Rectal smooth muscle tissue (tissue), 1 donor: ENCODE results near the gene ANKRD44.
"Not testable (repeated sequence)": the region's sequence is repeated elsewhere in the genome, so short reads cannot be mapped to it uniquely, and the experiment has no call there.

Experiments
- H3K27ac ChIP-seq: one replicate; pipeline ENCODE4 v1.7.0; 2013; ENCODE audit warnings: low read depth, low read length, inconsistent platforms
- H3K27me3 ChIP-seq: one replicate; pipeline ENCODE4 v1.7.0; 2013; ENCODE audit warnings: low read length; ENCODE audit not compliant: control insufficient read depth, insufficient read depth
- H3K36me3 ChIP-seq: one replicate; pipeline ENCODE4 v1.7.0; 2013; ENCODE audit warnings: low read length; ENCODE audit not compliant: control insufficient read depth, insufficient read depth
- H3K4me1 ChIP-seq: one replicate; pipeline ENCODE4 v1.7.0; 2013; ENCODE audit warnings: low read length; ENCODE audit not compliant: control insufficient read depth, insufficient read depth
- H3K4me3 ChIP-seq: one replicate; pipeline ENCODE4 v1.7.0; 2013; ENCODE audit warnings: low read length
- H3K9ac ChIP-seq: one replicate; pipeline ENCODE4 v1.7.0; 2013; ENCODE audit warnings: low read length

ANKRD44 gene

GRCh38 chr2:197297266-197297665 is 13.3 kb downstream of the ANKRD44 start:
- peaks cover 7% of the 10 kb centered on the region for H3K4me1 ChIP-seq
- H3K4me3 ChIP-seq = no peak overlapping the region

GRCh38 chr2:197296835-197297234 is 13.7 kb downstream of the ANKRD44 start:
- Histone ChIP-seq H3K4me1 (peaks cover 7% of the 10 kb centered on the region), H3K36me3 (no peaks in the 10 kb centered on the region), H3K9ac (no peak overlapping the region), H3K4me3 (no peak overlapping the region), H3K27me3 (no peaks in the 10 kb centered on the region), H3K27ac (no peak overlapping the region)

More at GRCh38 chr2:197297266-197297665, 13.3 kb downstream of the ANKRD44 start:
- Histone ChIP-seq H3K36me3 (no peaks in the 10 kb centered on the region), H3K27me3 (no peaks in the 10 kb centered on the region), H3K9ac (no peak overlapping the region), H3K27ac (no peak overlapping the region)

GRCh38 chr2:197294260-197294659 is 16.3 kb downstream of the ANKRD44 start:
- H3K36me3 ChIP-seq = no peaks in the 10 kb centered on the region
- H3K27ac ChIP-seq = peak overlapping the region; percentile 59
- no peaks in the 10 kb centered on the region for H3K27me3 ChIP-seq
- no peak overlapping the region for H3K4me3 ChIP-seq
- no peak overlapping the region for H3K9ac ChIP-seq
- peaks cover 7% of the 10 kb centered on the region for H3K4me1 ChIP-seq

GRCh38 chr2:197293252-197294007 is 17.1 kb downstream of the ANKRD44 start:
- no peak overlapping the region for H3K9ac ChIP-seq
- H3K36me3 ChIP-seq = no peaks in the 10 kb centered on the region
- peak overlapping the region; percentile 59 for H3K27ac ChIP-seq
- peaks cover 7% of the 10 kb centered on the region for H3K4me1 ChIP-seq
- H3K27me3 ChIP-seq = no peaks in the 10 kb centered on the region
- peak overlapping the region; percentile 25 for H3K4me3 ChIP-seq

GRCh38 chr2:197292619-197293018 is 18.0 kb downstream of the ANKRD44 start:
- no peaks in the 10 kb centered on the region for H3K27me3 ChIP-seq
- no peak overlapping the region for H3K27ac ChIP-seq
- H3K9ac ChIP-seq = no peak overlapping the region
- H3K4me1 ChIP-seq = peaks cover 7% of the 10 kb centered on the region
- no peak overlapping the region for H3K4me3 ChIP-seq
- no peaks in the 10 kb centered on the region for H3K36me3 ChIP-seq

GRCh38 chr2:197287596-197287932 is 23.0 kb downstream of the ANKRD44 start:
- not testable (repeated sequence) for H3K36me3 ChIP-seq, H3K9ac ChIP-seq, H3K4me3 ChIP-seq, H3K4me1 ChIP-seq, H3K27me3 ChIP-seq
- H3K27ac ChIP-seq = peak overlapping the region; percentile 73

GRCh38 chr2:197286805-197287595 is 23.6 kb downstream of the ANKRD44 start:
- no peaks in the 10 kb centered on the region for H3K27me3 ChIP-seq
- H3K9ac ChIP-seq = no peak overlapping the region
- peaks cover 4% of the 10 kb centered on the region for H3K4me1 ChIP-seq
- H3K27ac ChIP-seq = peak overlapping the region; percentile 73
- no peaks in the 10 kb centered on the region for H3K36me3 ChIP-seq
- H3K4me3 ChIP-seq = no peak overlapping the region

- Histone ChIP-seq H3K4me3 (no peak overlapping the region), H3K36me3 (no peaks in the 10 kb centered on the region), H3K27me3 (no peaks in the 10 kb centered on the region), H3K4me1 (peaks cover 4% of the 10 kb centered on the region), H3K27ac (no peak overlapping the region), H3K9ac (no peak overlapping the region)
These were observed 25.2 kb downstream of the ANKRD44 start for GRCh38 chr2:197285361-197285760.

- Histone ChIP-seq H3K27me3 (no peaks in the 10 kb centered on the region), H3K4me3 (no peak overlapping the region), H3K4me1 (peaks cover 4% of the 10 kb centered on the region), H3K36me3 (no peaks in the 10 kb centered on the region), H3K9ac (no peak overlapping the region), H3K27ac (no peak overlapping the region)
These were observed 25.6 kb downstream of the ANKRD44 start for GRCh38 chr2:197284956-197285355.

- no peak overlapping the region for H3K4me3 ChIP-seq
- H3K36me3 ChIP-seq = no peaks in the 10 kb centered on the region
- H3K27me3 ChIP-seq = no peaks in the 10 kb centered on the region
- H3K4me1 ChIP-seq = no peaks in the 10 kb centered on the region
- no peak overlapping the region for H3K27ac ChIP-seq
- no peak overlapping the region for H3K9ac ChIP-seq
These were observed 29.2 kb downstream of the ANKRD44 start for GRCh38 chr2:197281421-197281820.

- Histone ChIP-seq H3K4me1 (no peaks in the 10 kb centered on the region), H3K36me3 (no peaks in the 10 kb centered on the region), H3K9ac (no peak overlapping the region), H3K27me3 (no peaks in the 10 kb centered on the region), H3K4me3 (no peak overlapping the region), H3K27ac (no peak overlapping the region)
These were observed 30.4 kb downstream of the ANKRD44 start for GRCh38 chr2:197280015-197280702.
